Spleen (tissue), 7 donors: Measurements from ENCODE around the gene AP1M1.
"Not testable (repeated sequence)": the region's sequence is repeated elsewhere in the genome, so short reads cannot be mapped to it uniquely, and the experiment has no call there.

ENCODE experiments used
- CTCF ChIP-seq, 11 experiments: fragments of 200-600 bp in 7 of 11; fragments of 450-650 bp in 4 of 11; sonication (generic) in 4 of 11; IDR thresholded peaks in 8 of 11; conservative IDR thresholded peaks in 3 of 11; 1 replicate in 7 of 11; 2 replicates in 4 of 11; pipeline versions ENCODE4 v1.4.0 to v1.8.0; 2016 to 2021; ENCODE audit warnings: antibody characterized with exemption in 11 of 11, inconsistent platforms in 4 of 11, mild to moderate bottlenecking in 1 of 11
- POLR2A ChIP-seq, 3 donors: fragments of 450-650 bp; IDR thresholded peaks; one replicate each; pipeline ENCODE4 v1.5.1; 2017; ENCODE audit warnings: antibody characterized with exemption in 3 of 3, mild to moderate bottlenecking in 1 of 3
- donor health status: DM: no; HTN: no; CAD: no; lungs with moderate emphysema.
- donor health status: DM: no; HTN: no; CAD: no.
- donor health status: DM: no; HTN: no; CAD: no.

- not testable (repeated sequence) for TF ChIP-seq CTCF (IDR thresholded peaks at IDR 0.05 in 8 of 11, conservative IDR thresholded peaks at IDR 0.05 in 3 of 11); POLR2A (IDR thresholded peaks at IDR 0.05)
Measured at GRCh38 chr19:16178866-16179265, 18.8 kb upstream of the AP1M1 start.
